ENCODE data around the gene ADD1. TPM values are rescaled to one million over a fixed set of nuclear protein-coding genes. Genes with fewer than 3 reads are reported as not detected.
A peak's percentile ranks its signal among the peaks of the same experiment; 100 is the strongest.

The ADD1 gene
- total RNA-seq, 1 experiment from 2014 or later: 163 TPM

DNA sequence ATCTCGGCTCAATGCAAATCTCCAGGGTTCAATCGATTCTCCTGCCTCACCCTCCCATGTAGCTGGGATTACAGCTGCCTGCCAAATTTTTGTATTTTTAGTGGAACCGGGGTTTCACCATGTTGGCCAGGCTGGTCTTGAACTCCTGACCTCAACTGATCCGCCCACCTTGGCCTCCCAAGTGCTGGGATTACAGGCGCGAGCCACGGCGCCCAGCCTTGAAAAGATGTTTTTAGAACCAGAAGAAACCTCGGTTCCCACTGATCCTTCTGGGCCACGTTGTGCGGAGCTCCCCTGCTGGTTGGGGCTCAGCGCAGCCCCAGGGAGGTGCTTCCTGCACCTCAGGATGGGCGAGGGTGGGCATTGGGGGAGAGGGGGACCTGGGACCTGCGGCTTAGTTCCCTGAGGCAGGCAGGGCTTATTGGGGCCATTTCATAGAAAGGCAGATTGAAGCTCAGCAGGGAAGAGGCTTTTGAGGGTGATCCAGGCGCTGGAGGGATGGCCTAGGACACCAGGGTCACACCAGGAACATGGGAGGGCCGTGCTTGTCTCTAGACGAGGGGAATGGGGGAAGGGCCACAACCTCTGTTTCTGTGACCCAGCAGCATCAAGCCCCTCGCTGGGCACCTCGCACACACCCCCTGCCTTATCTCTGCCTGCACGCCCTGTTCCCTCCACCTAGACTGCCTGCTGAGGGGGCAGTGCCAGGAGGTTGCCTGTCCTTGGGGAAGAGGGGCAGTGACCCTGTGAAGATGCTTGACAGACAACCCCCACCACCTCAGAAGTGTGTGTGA is 6.3 kb upstream of the ADD1 start:
- H3K9ac ChIP-seq (ENCODE audit: extremely low read depth, insufficient read length, low read length): no peak overlapping the region
- H2BK12ac ChIP-seq (ENCODE audit: insufficient read length, low read depth, low read length): no peak overlapping the region
- no peaks in the 10 kb centered on the region for H3K27me3 ChIP-seq (ENCODE audit: insufficient read depth, low read length)
- Mint-ChIP-seq H3K27ac (peak overlapping the region; percentile 49 to 94 (median 65); a peak in 5 of 7 replicates), H3K4me1 (peaks cover 15 to 20% of the 10 kb centered on the region in 2 experiments), H3K27me3 (ENCODE audit: low read depth) (no peaks in the 10 kb centered on the region), H3K9me3 (peaks cover 5 to 8% of the 10 kb centered on the region in 2 experiments; a peak in 3 of 5 replicates), H3K36me3 (ENCODE audit: insufficient read depth in 1 of 3, low read depth in 3 of 3) (peaks cover 2 to 25% (median 23%) of the 10 kb centered on the region in 3 experiments), H3K4me3 (no peak overlapping the region; a peak in 2 of 5 replicates)
- no peak overlapping the region for H3K4me2 ChIP-seq (ENCODE audit: insufficient read depth, insufficient read length, low read length)
- peaks cover 2% of the 10 kb centered on the region for H4K20me1 ChIP-seq (ENCODE audit: control insufficient read depth, insufficient read depth, insufficient read length)
- no peak overlapping the region for H3K4ac ChIP-seq (ENCODE audit: low read depth, low read length)
- no peak overlapping the region for H3K27ac ChIP-seq (ENCODE audit: insufficient read length, low read depth, low read length)
- no peak overlapping the region for H3K18ac ChIP-seq (ENCODE audit: insufficient read length, low read depth, low read length)
- no peak overlapping the region for H2BK20ac ChIP-seq (ENCODE audit: low read depth, low read length, poor library complexity, severe bottlenecking)
- H2BK5ac ChIP-seq (ENCODE audit: insufficient read length, low read length): no peak overlapping the region
- no peak overlapping the region for H4K91ac ChIP-seq (ENCODE audit: insufficient read length, low read depth, low read length)
- H3K9me3 ChIP-seq (ENCODE audit: control insufficient read depth, low read depth, low read length): no peaks in the 10 kb centered on the region
- DNase-seq: peak; percentile 31
- no CpG with 5 or more reads among the region's 20 CpGs for WGBS (ENCODE audit: extremely low coverage, insufficient read length, low lambda C conversion rate)
- no peaks in the 10 kb centered on the region for H3K79me1 ChIP-seq (ENCODE audit: insufficient read depth, low read depth, low read length, poor library complexity, severe bottlenecking)
- no peak overlapping the region for H3T11ph ChIP-seq (ENCODE audit: low read length)
- no peak overlapping the region for H4K5ac ChIP-seq (ENCODE audit: insufficient read length, low read depth, low read length)
- no peak overlapping the region for H4K8ac ChIP-seq (replicated peaks; ENCODE audit: insufficient read length, low read depth, low read length)
- H3K56ac ChIP-seq (ENCODE audit: insufficient read length, low read depth, low read length): no peak overlapping the region
- TF ChIP-seq, protein P1, sequence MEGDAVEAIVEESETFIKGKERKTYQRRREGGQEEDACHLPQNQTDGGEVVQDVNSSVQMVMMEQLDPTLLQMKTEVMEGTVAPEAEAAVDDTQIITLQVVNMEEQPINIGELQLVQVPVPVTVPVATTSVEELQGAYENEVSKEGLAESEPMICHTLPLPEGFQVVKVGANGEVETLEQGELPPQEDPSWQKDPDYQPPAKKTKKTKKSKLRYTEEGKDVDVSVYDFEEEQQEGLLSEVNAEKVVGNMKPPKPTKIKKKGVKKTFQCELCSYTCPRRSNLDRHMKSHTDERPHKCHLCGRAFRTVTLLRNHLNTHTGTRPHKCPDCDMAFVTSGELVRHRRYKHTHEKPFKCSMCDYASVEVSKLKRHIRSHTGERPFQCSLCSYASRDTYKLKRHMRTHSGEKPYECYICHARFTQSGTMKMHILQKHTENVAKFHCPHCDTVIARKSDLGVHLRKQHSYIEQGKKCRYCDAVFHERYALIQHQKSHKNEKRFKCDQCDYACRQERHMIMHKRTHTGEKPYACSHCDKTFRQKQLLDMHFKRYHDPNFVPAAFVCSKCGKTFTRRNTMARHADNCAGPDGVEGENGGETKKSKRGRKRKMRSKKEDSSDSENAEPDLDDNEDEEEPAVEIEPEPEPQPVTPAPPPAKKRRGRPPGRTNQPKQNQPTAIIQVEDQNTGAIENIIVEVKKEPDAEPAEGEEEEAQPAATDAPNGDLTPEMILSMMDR (conservative IDR thresholded peaks at IDR 0.05): 0 out of 3 replicates have a peak, but pooled peaks have one; percentile 12
- no peak overlapping the region for H2BK15ac ChIP-seq (ENCODE audit: low read depth, low read length)
- no peaks in the 10 kb centered on the region for H3K23me2 ChIP-seq (ENCODE audit: insufficient read length, low read depth, low read length, poor library complexity, severe bottlenecking)
- no peak overlapping the region for H2AFZ ChIP-seq (ENCODE audit: low read length)
- no peak overlapping the region for H3K14ac ChIP-seq (ENCODE audit: insufficient read depth, low read length)
- H2AK5ac ChIP-seq (ENCODE audit: insufficient read length, low read length): no peak overlapping the region
- no peak overlapping the region for H2BK120ac ChIP-seq (ENCODE audit: low read depth, low read length, poor library complexity, severe bottlenecking)
- H3K79me2 ChIP-seq (ENCODE audit: insufficient read depth, low read length): no peaks in the 10 kb centered on the region
- no peak overlapping the region for H3K23ac ChIP-seq (ENCODE audit: insufficient read length, low read depth, low read length)
- no peaks in the 10 kb centered on the region; the same call in 1 of the 2 replicates for H3K4me1 ChIP-seq (ENCODE audit: insufficient read depth, low read length)
